Suppressor macrophage (primary cell): ENCODE data around the gene ELMO1.

Experiments
- DNase-seq, 4 experiments: peaks; one replicate each; pipeline ENCODE4 v3.0.0-alpha.2; 2020 to 2022

The ELMO1 gene

GRCh38 chr7:37408291-37409228, 40.1 kb downstream of the ELMO1 start:
- DNase-seq = peak; percentile 51 to 74 (median 56)

- DNase-seq = no peak
These were observed 43.0 kb downstream of the ELMO1 start for GRCh38 chr7:37405603-37406122.

- no peak for DNase-seq
These were observed 43.5 kb downstream of the ELMO1 start for GRCh38 chr7:37405128-37405527.

- DNase-seq = no peak
These were observed 48.7 kb downstream of the ELMO1 start for GRCh38 chr7:37399876-37400421.

GRCh38 chr7:37398403-37398802, 50.3 kb downstream of the ELMO1 start:
- no peak for DNase-seq

- peak in 2 of 4 experiments; percentile 13 to 36 for DNase-seq
These were observed 52.9 kb downstream of the ELMO1 start for GRCh38 chr7:37395618-37396259.

- DNase-seq = no peak
These were observed 54.5 kb downstream of the ELMO1 start for GRCh38 chr7:37394158-37394557.

GRCh38 chr7:37393476-37393875, 55.2 kb downstream of the ELMO1 start:
- DNase-seq = no peak

GRCh38 chr7:37392673-37393017, 56.0 kb downstream of the ELMO1 start:
- no peak for DNase-seq

GRCh38 chr7:37391791-37392672, 56.6 kb downstream of the ELMO1 start:
- DNase-seq = peak; percentile 62 to 86 (median 78)

- peak; percentile 57 to 72 (median 70) for DNase-seq
These were observed 58.5 kb downstream of the ELMO1 start for GRCh38 chr7:37390114-37390513.

GRCh38 chr7:37388811-37389210, 59.9 kb downstream of the ELMO1 start:
- no peak for DNase-seq

- peak; percentile 82 to 90 (median 86) for DNase-seq
These were observed 62.9 kb downstream of the ELMO1 start for GRCh38 chr7:37385787-37386186.

- no peak for DNase-seq
These were observed 66.0 kb downstream of the ELMO1 start for GRCh38 chr7:37382546-37383088.

GRCh38 chr7:37380831-37381230, 67.8 kb downstream of the ELMO1 start:
- DNase-seq = no peak

- DNase-seq = no peak
These were observed 69.0 kb downstream of the ELMO1 start for GRCh38 chr7:37379546-37380277.

GRCh38 chr7:37377231-37377630, 71.4 kb downstream of the ELMO1 start:
- DNase-seq = no peak

- DNase-seq = peak in 2 of 4 experiments; percentile 9 to 25
These were observed 72.3 kb downstream of the ELMO1 start for GRCh38 chr7:37376386-37376785.

GRCh38 chr7:37372750-37373149, 75.9 kb downstream of the ELMO1 start:
- DNase-seq = no peak

GRCh38 chr7:37371755-37372154, 76.9 kb downstream of the ELMO1 start:
- no peak for DNase-seq

- no peak for DNase-seq
These were observed 78.8 kb downstream of the ELMO1 start for GRCh38 chr7:37369906-37370305.
